ENCODE results near the gene S100A5. TPM values are rescaled to one million over a fixed set of nuclear protein-coding genes. Genes with fewer than 3 reads are reported as not detected.
A peak's percentile ranks its signal among the peaks of the same experiment; 100 is the strongest.

S100A5 gene
- total and polyA plus RNA-seq, 9 of the 15 experiments (the other 6 are each of a cell fraction or from before 2014, with no cell fraction given), result 0.56 to 1.4 (median 0.64) TPM; not detected in 5

DNA sequence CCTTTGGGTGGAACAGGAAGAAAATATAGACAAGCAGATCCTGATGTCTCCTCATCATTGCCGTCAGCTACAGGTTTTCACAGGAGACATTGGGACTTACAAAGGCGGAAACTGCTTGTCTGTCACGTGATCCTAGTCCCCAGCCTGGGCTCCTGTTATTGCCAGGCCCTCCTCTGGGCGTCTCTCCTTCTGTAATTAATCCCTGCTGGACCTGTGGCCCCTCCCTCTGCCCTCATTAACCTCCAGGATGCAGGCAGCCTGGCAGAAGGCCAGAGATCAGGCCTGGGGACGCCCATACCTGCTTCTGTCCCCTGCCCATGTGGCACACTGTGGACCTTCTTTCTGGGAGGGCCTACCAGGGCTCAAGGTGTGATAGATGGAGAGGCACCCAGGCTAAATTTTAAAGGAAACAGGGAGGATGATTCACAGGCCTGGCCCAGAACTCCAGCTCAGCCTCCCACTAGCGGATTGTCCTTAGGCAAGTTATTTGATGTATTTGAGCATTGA, 2.4 kb downstream of the S100A5 start (continued):
- TF ChIP-seq, protein P1, sequence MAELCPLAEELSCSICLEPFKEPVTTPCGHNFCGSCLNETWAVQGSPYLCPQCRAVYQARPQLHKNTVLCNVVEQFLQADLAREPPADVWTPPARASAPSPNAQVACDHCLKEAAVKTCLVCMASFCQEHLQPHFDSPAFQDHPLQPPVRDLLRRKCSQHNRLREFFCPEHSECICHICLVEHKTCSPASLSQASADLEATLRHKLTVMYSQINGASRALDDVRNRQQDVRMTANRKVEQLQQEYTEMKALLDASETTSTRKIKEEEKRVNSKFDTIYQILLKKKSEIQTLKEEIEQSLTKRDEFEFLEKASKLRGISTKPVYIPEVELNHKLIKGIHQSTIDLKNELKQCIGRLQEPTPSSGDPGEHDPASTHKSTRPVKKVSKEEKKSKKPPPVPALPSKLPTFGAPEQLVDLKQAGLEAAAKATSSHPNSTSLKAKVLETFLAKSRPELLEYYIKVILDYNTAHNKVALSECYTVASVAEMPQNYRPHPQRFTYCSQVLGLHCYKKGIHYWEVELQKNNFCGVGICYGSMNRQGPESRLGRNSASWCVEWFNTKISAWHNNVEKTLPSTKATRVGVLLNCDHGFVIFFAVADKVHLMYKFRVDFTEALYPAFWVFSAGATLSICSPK (IDR thresholded peaks at IDR 0.05; ENCODE audit: borderline replicate concordance), result no peak
- TF ChIP-seq, protein P2, sequence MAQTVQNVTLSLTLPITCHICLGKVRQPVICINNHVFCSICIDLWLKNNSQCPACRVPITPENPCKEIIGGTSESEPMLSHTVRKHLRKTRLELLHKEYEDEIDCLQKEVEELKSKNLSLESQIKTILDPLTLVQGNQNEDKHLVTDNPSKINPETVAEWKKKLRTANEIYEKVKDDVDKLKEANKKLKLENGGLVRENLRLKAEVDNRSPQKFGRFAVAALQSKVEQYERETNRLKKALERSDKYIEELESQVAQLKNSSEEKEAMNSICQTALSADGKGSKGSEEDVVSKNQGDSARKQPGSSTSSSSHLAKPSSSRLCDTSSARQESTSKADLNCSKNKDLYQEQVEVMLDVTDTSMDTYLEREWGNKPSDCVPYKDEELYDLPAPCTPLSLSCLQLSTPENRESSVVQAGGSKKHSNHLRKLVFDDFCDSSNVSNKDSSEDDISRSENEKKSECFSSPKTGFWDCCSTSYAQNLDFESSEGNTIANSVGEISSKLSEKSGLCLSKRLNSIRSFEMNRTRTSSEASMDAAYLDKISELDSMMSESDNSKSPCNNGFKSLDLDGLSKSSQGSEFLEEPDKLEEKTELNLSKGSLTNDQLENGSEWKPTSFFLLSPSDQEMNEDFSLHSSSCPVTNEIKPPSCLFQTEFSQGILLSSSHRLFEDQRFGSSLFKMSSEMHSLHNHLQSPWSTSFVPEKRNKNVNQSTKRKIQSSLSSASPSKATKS (CRISPR knock-in tag; IDR thresholded peaks at IDR 0.05), result no peak
- no peak for TF ChIP-seq NCOA1 (IDR thresholded peaks at IDR 0.05; ENCODE audit: low read depth)
- TF ChIP-seq BCLAF1 (IDR thresholded peaks at IDR 0.05; ENCODE audit: borderline replicate concordance in 1 of 2, control insufficient read depth in 1 of 2, low read depth in 2 of 2, low read length in 1 of 2), result no peak
- no peak for TF ChIP-seq E4F1 (CRISPR knock-in tag; IDR thresholded peaks at IDR 0.05; ENCODE audit: borderline replicate concordance)
- TF ChIP-seq ZNF639 (CRISPR knock-in tag; conservative IDR thresholded peaks at IDR 0.05 in 1 of 2, IDR thresholded peaks at IDR 0.05 in 1 of 2), result no peak
- no peak for TF ChIP-seq FOXJ3 (CRISPR knock-in tag; IDR thresholded peaks at IDR 0.05)
- TF ChIP-seq, protein P3, sequence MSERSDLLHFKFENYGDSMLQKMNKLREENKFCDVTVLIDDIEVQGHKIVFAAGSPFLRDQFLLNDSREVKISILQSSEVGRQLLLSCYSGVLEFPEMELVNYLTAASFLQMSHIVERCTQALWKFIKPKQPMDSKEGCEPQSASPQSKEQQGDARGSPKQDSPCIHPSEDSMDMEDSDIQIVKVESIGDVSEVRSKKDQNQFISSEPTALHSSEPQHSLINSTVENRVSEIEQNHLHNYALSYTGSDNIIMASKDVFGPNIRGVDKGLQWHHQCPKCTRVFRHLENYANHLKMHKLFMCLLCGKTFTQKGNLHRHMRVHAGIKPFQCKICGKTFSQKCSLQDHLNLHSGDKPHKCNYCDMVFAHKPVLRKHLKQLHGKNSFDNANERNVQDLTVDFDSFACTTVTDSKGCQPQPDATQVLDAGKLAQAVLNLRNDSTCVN (CRISPR knock-in tag; IDR thresholded peaks at IDR 0.05), result no peak
- TF ChIP-seq VEZF1 (CRISPR knock-in tag; IDR thresholded peaks at IDR 0.05), result peak; percentile 33; the same call in 1 of the 2 replicates
- TF ChIP-seq HIVEP1 (CRISPR knock-in tag; IDR thresholded peaks at IDR 0.05), result no peak
- TF ChIP-seq, protein P4, sequence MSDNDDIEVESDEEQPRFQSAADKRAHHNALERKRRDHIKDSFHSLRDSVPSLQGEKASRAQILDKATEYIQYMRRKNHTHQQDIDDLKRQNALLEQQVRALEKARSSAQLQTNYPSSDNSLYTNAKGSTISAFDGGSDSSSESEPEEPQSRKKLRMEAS (CRISPR knock-in tag; IDR thresholded peaks at IDR 0.05), result no peak

Measured in K562 (cell line).